Uterus (tissue), 4 donors: ENCODE measurements around the gene ALG3. TPM values are rescaled to one million over a fixed set of nuclear protein-coding genes. Genes with fewer than 3 reads are reported as not detected.

Source experiments
- DNase-seq, 2 donors: peaks; one replicate each; pipeline ENCODE4 v3.0.0-alpha.2; 2019 to 2020
- H3K27ac ChIP-seq, 2 donors: fragments of 200-600 bp; sonication (generic); 1 replicate in 1 of 2; 2 replicates in 1 of 2; pipeline ENCODE4 v1.5.1; 2016 to 2018
- H3K27me3 ChIP-seq, 2 donors: fragments of 200-600 bp; sonication (generic); one replicate each; pipeline ENCODE4 v1.5.1; 2018 to 2019; ENCODE audit warnings: control low read depth in 1 of 2
- H3K36me3 ChIP-seq, 2 donors: fragments of 200-600 bp; sonication (generic); one replicate each; pipeline ENCODE4 v1.5.1; 2019; ENCODE audit warnings: control low read depth in 1 of 2
- H3K4me1 ChIP-seq, 2 donors: fragments of 200-600 bp; sonication (generic); one replicate each; pipeline ENCODE4 v1.5.1; 2018 to 2019; ENCODE audit warnings: control low read depth in 1 of 2
- H3K4me3 ChIP-seq, 2 donors: fragments of 200-600 bp; sonication (generic); 1 replicate in 1 of 2; 2 replicates in 1 of 2; pipeline ENCODE4 v1.5.1; 2018 to 2019; ENCODE audit warnings: mild to moderate bottlenecking in 1 of 2
- H3K9me3 ChIP-seq, 2 donors: fragments of 200-600 bp; sonication (generic); one replicate each; pipeline ENCODE4 v1.5.1; 2019; ENCODE audit warnings: control low read depth in 1 of 2
- CTCF ChIP-seq, 4 experiments: fragments of 200-600 bp in 2 of 4; fragments of 450-650 bp in 2 of 4; sonication (generic) in 2 of 4; IDR thresholded peaks; one replicate each; pipeline ENCODE4 v1.5.1; 2016 to 2019; ENCODE audit warnings: antibody characterized with exemption in 4 of 4, mild to moderate bottlenecking in 2 of 4, moderate library complexity in 1 of 4
- POLR2A ChIP-seq, 2 donors: fragments of 450-650 bp; IDR thresholded peaks; one replicate each; pipeline ENCODE4 v1.6.1; 2016; ENCODE audit warnings: antibody characterized with exemption in 2 of 2, mild to moderate bottlenecking in 1 of 2, moderate library complexity in 1 of 2
- intact Hi-C: fragments of 100-400 bp; cut with DNase I; formaldehyde crosslinking; loops from one replicate; pipeline ENCODE4 v1.15.1; 2023; ENCODE audit warnings: low total_unique reads
- total RNA-seq, 4 donors: library from RNA; depleted of rRNA in 3 of 4; stranded (reverse); fragments of >200 nt in 3 of 4; gene quantifications; one replicate each; pipeline versions ENCODE4 v1.1.0 to v1.2.4, GENCODE V29; 2014 to 2023
- donor health status: DM: yes; HTN: yes; CAD: no.

Gene ALG3
- total RNA-seq, 4 donors from 2014 or later = 16.5 to 77.1 (median 53.1) TPM

- H3K27me3 ChIP-seq = no peaks in the 10 kb centered on the region
- no peak overlapping the region for H3K4me3 ChIP-seq
- no peaks in the 10 kb centered on the region for H3K36me3 ChIP-seq
- intact Hi-C loops = no loop called here
- H3K4me1 ChIP-seq = no peaks in the 10 kb centered on the region
- no peak overlapping the region for H3K27ac ChIP-seq
- TF ChIP-seq POLR2A (IDR thresholded peaks at IDR 0.05) (no peak), CTCF (IDR thresholded peaks at IDR 0.05) (no peak)
- DNase-seq = no peak
- no peaks in the 10 kb centered on the region for H3K9me3 ChIP-seq
These were observed 37.5 kb downstream of the ALG3 start for GRCh38 chr3:184211297-184211696.

GRCh38 chr3:184209146-184209923 lies 39.4 kb downstream of the ALG3 start:
- Histone ChIP-seq H3K9me3 (no peaks in the 10 kb centered on the region), H3K4me3 (no peak overlapping the region), H3K36me3 (no peaks in the 10 kb centered on the region), H3K27ac (no peak overlapping the region), H3K4me1 (no peaks in the 10 kb centered on the region), H3K27me3 (no peaks in the 10 kb centered on the region)
- no peak for DNase-seq
- no peak for TF ChIP-seq POLR2A (IDR thresholded peaks at IDR 0.05)
- TF ChIP-seq CTCF (IDR thresholded peaks at IDR 0.05) = no peak
- intact Hi-C loops = no loop called here

GRCh38 chr3:184203526-184203925 lies 45.2 kb downstream of the ALG3 start:
- Histone ChIP-seq H3K4me3 (no peak overlapping the region), H3K27me3 (no peaks in the 10 kb centered on the region), H3K4me1 (no peaks in the 10 kb centered on the region), H3K27ac (no peak overlapping the region), H3K36me3 (no peaks in the 10 kb centered on the region), H3K9me3 (no peaks in the 10 kb centered on the region)
- no peak for DNase-seq
- intact Hi-C loops = no loop called here
- no peak for TF ChIP-seq CTCF (IDR thresholded peaks at IDR 0.05)
- TF ChIP-seq POLR2A (IDR thresholded peaks at IDR 0.05) = no peak

- H3K36me3 ChIP-seq = no peaks in the 10 kb centered on the region
- no peaks in the 10 kb centered on the region for H3K9me3 ChIP-seq
- TF ChIP-seq CTCF (IDR thresholded peaks at IDR 0.05) (no peak), POLR2A (IDR thresholded peaks at IDR 0.05) (no peak)
- no peak overlapping the region for H3K4me3 ChIP-seq
- H3K27ac ChIP-seq = no peak overlapping the region
- no peak for DNase-seq
- no peaks in the 10 kb centered on the region for H3K4me1 ChIP-seq
- intact Hi-C loops = no loop called here
- no peaks in the 10 kb centered on the region for H3K27me3 ChIP-seq
These were observed 47.9 kb downstream of the ALG3 start for GRCh38 chr3:184200825-184201224.

- no peak overlapping the region for H3K4me3 ChIP-seq
- no peaks in the 10 kb centered on the region for H3K36me3 ChIP-seq
- no peak for DNase-seq
- no peaks in the 10 kb centered on the region for H3K9me3 ChIP-seq
- intact Hi-C loops = no loop called here
- no peaks in the 10 kb centered on the region for H3K27me3 ChIP-seq
- no peak overlapping the region for H3K27ac ChIP-seq
- no peaks in the 10 kb centered on the region for H3K4me1 ChIP-seq
- TF ChIP-seq POLR2A (IDR thresholded peaks at IDR 0.05) (no peak), CTCF (IDR thresholded peaks at IDR 0.05) (no peak)
These were observed 50.3 kb downstream of the ALG3 start for GRCh38 chr3:184198509-184198908.
